ENCODE data around the gene ZNF205. TPM values are rescaled to one million over a fixed set of nuclear protein-coding genes. Genes with fewer than 3 reads are reported as not detected.
"Not testable (repeated sequence)": the region's sequence is repeated elsewhere in the genome, so short reads cannot be mapped to it uniquely, and the experiment has no call there.

ZNF205 gene
- total RNA-seq, 1 donor from 2014 or later: 5.6 TPM

- peak; percentile 95 for ATAC-seq
Measured at GRCh38 chr16:3134338-3135125, 22.1 kb downstream of the ZNF205 start, which contains the start of gene ZNF213. Gene ZNF213 (plus strand): TSS chr16:3135029. CDS start chr16:3137281, 2,252 bp downstream.

- ATAC-seq: no peak
Measured at GRCh38 chr16:3135126-3135715, 22.8 kb downstream of the ZNF205 start.

- no peak for ATAC-seq
Measured at GRCh38 chr16:3137267-3137666, 24.9 kb downstream of the ZNF205 start.

- no peak for ATAC-seq
Measured at GRCh38 chr16:3138342-3138741, 26.0 kb downstream of the ZNF205 start.

- ATAC-seq: no peak
Measured at GRCh38 chr16:3138823-3139426, 26.5 kb downstream of the ZNF205 start.

GRCh38 chr16:3139561-3139960 is 27.2 kb downstream of the ZNF205 start:
- ATAC-seq: not testable (repeated sequence)

GRCh38 chr16:3140603-3141427 is 28.4 kb downstream of the ZNF205 start:
- no peak for ATAC-seq

GRCh38 chr16:3141781-3142311 is 29.5 kb downstream of the ZNF205 start:
- ATAC-seq: no peak

- no peak for ATAC-seq
Measured at GRCh38 chr16:3142327-3142726, 29.9 kb downstream of the ZNF205 start.

GRCh38 chr16:3142770-3143169 is 30.4 kb downstream of the ZNF205 start:
- ATAC-seq: no peak

- no peak for ATAC-seq
Measured at GRCh38 chr16:3143189-3143588, 30.8 kb downstream of the ZNF205 start.

- ATAC-seq: no peak
Measured at GRCh38 chr16:3143598-3144320, 31.4 kb downstream of the ZNF205 start.

- no peak for ATAC-seq
Measured at GRCh38 chr16:3144321-3144983, 32.1 kb downstream of the ZNF205 start.

- no peak for ATAC-seq
Measured at GRCh38 chr16:3145151-3145550, 32.8 kb downstream of the ZNF205 start.

GRCh38 chr16:3145660-3146059 is 33.3 kb downstream of the ZNF205 start:
- no peak for ATAC-seq

- ATAC-seq: no peak
Measured at GRCh38 chr16:3147046-3147756, 34.8 kb downstream of the ZNF205 start.

GRCh38 chr16:3147757-3148104 is 35.3 kb downstream of the ZNF205 start:
- no peak for ATAC-seq

GRCh38 chr16:3148256-3149192 is 36.1 kb downstream of the ZNF205 start:
- no peak for ATAC-seq

GRCh38 chr16:3149193-3149530 is 36.8 kb downstream of the ZNF205 start:
- ATAC-seq: no peak
